Fibroblast of lung (primary cell): ENCODE measurements around the gene CCR5. TPM values are rescaled to one million over a fixed set of nuclear protein-coding genes. Genes with fewer than 3 reads are reported as not detected.

Experiments used
- DNase-seq, 2 donors: peaks; one replicate each; pipeline versions ENCODE4 v3.0.0 to v3.0.0-alpha.2; 2010; ENCODE audit warnings: low read depth in 2 of 2
- H2AFZ ChIP-seq: 2 replicates; pipeline ENCODE4 v1.5.1; 2012; ENCODE audit warnings: low read length, control low read depth, inconsistent platforms
- H3K27ac ChIP-seq: 2 replicates; pipeline ENCODE4 v1.5.1; 2011; ENCODE audit warnings: low read length, control low read depth; ENCODE audit not compliant: insufficient read depth
- H3K27me3 ChIP-seq: 2 replicates; pipeline ENCODE4 v1.5.1; 2011; ENCODE audit warnings: mild to moderate bottlenecking, low read length; ENCODE audit not compliant: control insufficient read depth, insufficient read depth
- H3K36me3 ChIP-seq: 2 replicates; pipeline ENCODE4 v1.5.1; 2011; ENCODE audit warnings: low read length; ENCODE audit not compliant: control insufficient read depth, insufficient read depth
- H3K4me1 ChIP-seq: 2 replicates; pipeline ENCODE4 v1.5.1; 2011; ENCODE audit warnings: low read length; ENCODE audit not compliant: control insufficient read depth, insufficient read depth; ENCODE audit errors: extremely low read depth
- H3K4me2 ChIP-seq: 2 replicates; pipeline ENCODE4 v1.5.1; 2011; ENCODE audit warnings: low read length, control low read depth; ENCODE audit not compliant: insufficient read depth; ENCODE audit errors: extremely low read depth
- H3K4me3 ChIP-seq, 4 experiments: fragments of 200-600 bp in 1 of 4; sonication (generic) in 1 of 4; replicated peaks in 1 of 4; 2 replicates each; pipeline ENCODE4 v1.5.1; 2011 to 2016; ENCODE audit warnings: low read length in 4 of 4, low read depth in 3 of 4, mild to moderate bottlenecking in 3 of 4, control low read depth in 2 of 4, inconsistent platforms in 1 of 4, mixed read lengths in 1 of 4; ENCODE audit not compliant: insufficient read depth in 1 of 4; ENCODE audit errors: control extremely low read depth in 1 of 4
- H3K79me2 ChIP-seq: 2 replicates; pipeline ENCODE4 v1.5.1; 2012; ENCODE audit warnings: mild to moderate bottlenecking, low read length, inconsistent platforms; ENCODE audit not compliant: control insufficient read depth, insufficient read depth
- H3K9ac ChIP-seq: 2 replicates; pipeline ENCODE4 v1.5.1; 2011; ENCODE audit warnings: mild to moderate bottlenecking, low read length, control low read depth; ENCODE audit not compliant: insufficient read depth
- H3K9me3 ChIP-seq: 2 replicates; pipeline ENCODE4 v1.5.1; 2012; ENCODE audit warnings: low read depth, low read length; ENCODE audit not compliant: control insufficient read depth, insufficient read depth
- H4K20me1 ChIP-seq: 2 replicates; pipeline ENCODE4 v1.5.1; 2011; ENCODE audit warnings: low read length; ENCODE audit not compliant: control insufficient read depth, insufficient read depth; ENCODE audit errors: extremely low read depth
- EZH2 ChIP-seq: IDR thresholded peaks from 2 replicates; pipeline ENCODE4 v1.5.1; 2012; ENCODE audit warnings: low read length, control low read depth, mild to moderate bottlenecking; ENCODE audit errors: missing control alignments
- polyA plus RNA-seq, 2 donors: library from polyadenylated mRNA; depleted of rRNA in 1 of 2; stranded (reverse) in 1 of 2; unstranded in 1 of 2; fragments of >200 nt; gene quantifications; 2 replicates each; pipeline ENCODE4 v1.2.1, GENCODE V29; 2011 to 2012; ENCODE audit warnings: missing spikeins in 1 of 2
- total RNA-seq: library from RNA; depleted of rRNA; stranded (reverse); fragments of >200 nt; gene quantifications from 2 replicates; pipeline ENCODE4 v1.2.1, GENCODE V29; 2014
- TF ChIP-seq, protein P1 (sequence below), 2 donors: IDR thresholded peaks in 1 of 2; conservative IDR thresholded peaks in 1 of 2; 1 replicate in 1 of 2; 2 replicates in 1 of 2; pipeline ENCODE4 v1.5.1; 2011 to 2012; ENCODE audit warnings: low read length in 2 of 2, control low read depth in 1 of 2, inconsistent platforms in 1 of 2, low read depth in 1 of 2, mild to moderate bottlenecking in 1 of 2

The CCR5 gene
- total and polyA plus RNA-seq, 2 donors (not counting 1 experiment from before 2014, with no cell fraction given) = under 0.01 to 0.15 TPM

GRCh38 chr3:46348823-46349482 is 21.8 kb upstream of the CCR5 start:
- Histone ChIP-seq H3K27me3 (peaks cover 3% of the 10 kb centered on the region), H3K36me3 (no peaks in the 10 kb centered on the region), H3K9ac (no peak overlapping the region), H3K4me1 (no peaks in the 10 kb centered on the region), H3K9me3 (no peaks in the 10 kb centered on the region), H4K20me1 (no peaks in the 10 kb centered on the region), H3K4me2 (no peak overlapping the region), H3K4me3 (no peak overlapping the region), H3K79me2 (no peaks in the 10 kb centered on the region), H2AFZ (no peak overlapping the region), H3K27ac (no peak overlapping the region)
- TF ChIP-seq, protein P1, sequence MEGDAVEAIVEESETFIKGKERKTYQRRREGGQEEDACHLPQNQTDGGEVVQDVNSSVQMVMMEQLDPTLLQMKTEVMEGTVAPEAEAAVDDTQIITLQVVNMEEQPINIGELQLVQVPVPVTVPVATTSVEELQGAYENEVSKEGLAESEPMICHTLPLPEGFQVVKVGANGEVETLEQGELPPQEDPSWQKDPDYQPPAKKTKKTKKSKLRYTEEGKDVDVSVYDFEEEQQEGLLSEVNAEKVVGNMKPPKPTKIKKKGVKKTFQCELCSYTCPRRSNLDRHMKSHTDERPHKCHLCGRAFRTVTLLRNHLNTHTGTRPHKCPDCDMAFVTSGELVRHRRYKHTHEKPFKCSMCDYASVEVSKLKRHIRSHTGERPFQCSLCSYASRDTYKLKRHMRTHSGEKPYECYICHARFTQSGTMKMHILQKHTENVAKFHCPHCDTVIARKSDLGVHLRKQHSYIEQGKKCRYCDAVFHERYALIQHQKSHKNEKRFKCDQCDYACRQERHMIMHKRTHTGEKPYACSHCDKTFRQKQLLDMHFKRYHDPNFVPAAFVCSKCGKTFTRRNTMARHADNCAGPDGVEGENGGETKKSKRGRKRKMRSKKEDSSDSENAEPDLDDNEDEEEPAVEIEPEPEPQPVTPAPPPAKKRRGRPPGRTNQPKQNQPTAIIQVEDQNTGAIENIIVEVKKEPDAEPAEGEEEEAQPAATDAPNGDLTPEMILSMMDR (conservative IDR thresholded peaks at IDR 0.05 in 1 of 2, IDR thresholded peaks at IDR 0.05 in 1 of 2; ENCODE audit: low read depth in 1 of 2, low read length in 2 of 2) = no peak
- no peak for TF ChIP-seq EZH2
- no peak for DNase-seq

- H3K27me3 ChIP-seq = peaks cover 3% of the 10 kb centered on the region
Observed at GRCh38 chr3:46349484-46350261, 21.1 kb upstream of the CCR5 start.

GRCh38 chr3:46350262-46350565 is 20.5 kb upstream of the CCR5 start:
- Histone ChIP-seq H3K9ac (no peak overlapping the region), H3K4me3 (no peak overlapping the region), H3K36me3 (no peaks in the 10 kb centered on the region), H3K4me1 (no peaks in the 10 kb centered on the region), H3K79me2 (no peaks in the 10 kb centered on the region), H3K9me3 (no peaks in the 10 kb centered on the region), H4K20me1 (no peaks in the 10 kb centered on the region), H3K27me3 (peaks cover 5% of the 10 kb centered on the region), H3K27ac (no peak overlapping the region), H2AFZ (no peak overlapping the region), H3K4me2 (no peak overlapping the region)
- TF ChIP-seq EZH2 = no peak
- TF ChIP-seq, protein P1 (conservative IDR thresholded peaks at IDR 0.05 in 1 of 2, IDR thresholded peaks at IDR 0.05 in 1 of 2; ENCODE audit: low read depth in 1 of 2, low read length in 2 of 2) = no peak
- DNase-seq = no peak

More at GRCh38 chr3:46349484-46350261, 21.1 kb upstream of the CCR5 start:
- Histone ChIP-seq H3K27ac (no peak overlapping the region), H3K36me3 (no peaks in the 10 kb centered on the region), H3K9me3 (no peaks in the 10 kb centered on the region), H3K79me2 (no peaks in the 10 kb centered on the region), H2AFZ (no peak overlapping the region), H3K4me1 (no peaks in the 10 kb centered on the region), H3K4me3 (no peak overlapping the region), H3K9ac (no peak overlapping the region), H4K20me1 (no peaks in the 10 kb centered on the region), H3K4me2 (no peak overlapping the region)
- TF ChIP-seq, protein P1 (conservative IDR thresholded peaks at IDR 0.05 in 1 of 2, IDR thresholded peaks at IDR 0.05 in 1 of 2; ENCODE audit: low read depth in 1 of 2, low read length in 2 of 2) = no peak
- TF ChIP-seq EZH2 = no peak
- DNase-seq = no peak
